GM18520 (cell line): Measurements from ENCODE around the gene IL6R.
"Not testable (repeated sequence)": the region's sequence is repeated elsewhere in the genome, so short reads cannot be mapped to it uniquely, and the experiment has no call there.

Experiments
- ATAC-seq: cut with Tn5 transposase; IDR thresholded peaks from one replicate; pipeline ENCODE4 v1.9.1; 2021; ENCODE audit not compliant: unreplicated experiment

The IL6R gene

DNA sequence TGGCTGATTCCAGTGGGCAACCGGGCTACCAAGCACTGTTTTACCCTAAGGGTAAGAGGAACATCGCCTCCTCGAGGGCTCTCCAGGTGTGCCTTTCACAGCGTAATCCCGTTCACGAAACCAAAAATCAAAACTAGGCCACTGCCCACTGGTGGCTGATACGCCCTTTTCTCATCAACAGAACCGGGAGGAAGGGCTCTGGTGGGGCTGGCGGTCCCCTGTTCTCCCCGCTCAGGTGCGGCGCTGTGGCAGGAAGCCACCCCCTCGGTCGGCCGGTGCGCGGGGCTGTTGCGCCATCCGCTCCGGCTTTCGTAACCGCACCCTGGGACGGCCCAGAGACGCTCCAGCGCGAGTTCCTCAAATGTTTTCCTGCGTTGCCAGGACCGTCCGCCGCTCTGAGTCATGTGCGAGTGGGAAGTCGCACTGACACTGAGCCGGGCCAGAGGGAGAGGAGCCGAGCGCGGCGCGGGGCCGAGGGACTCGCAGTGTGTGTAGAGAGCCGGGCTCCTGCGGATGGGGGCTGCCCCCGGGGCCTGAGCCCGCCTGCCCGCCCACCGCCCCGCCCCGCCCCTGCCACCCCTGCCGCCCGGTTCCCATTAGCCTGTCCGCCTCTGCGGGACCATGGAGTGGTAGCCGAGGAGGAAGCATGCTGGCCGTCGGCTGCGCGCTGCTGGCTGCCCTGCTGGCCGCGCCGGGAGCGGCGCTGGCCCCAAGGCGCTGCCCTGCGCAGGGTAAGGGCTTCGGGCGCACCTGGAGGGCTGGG is at the start of gene IL6R:
TSS of gene IL6R (plus strand) at position 360 of the 763 bp plus-strand sequence. CDS start at position 647, 287 bp downstream.
- no peak for ATAC-seq

DNA sequence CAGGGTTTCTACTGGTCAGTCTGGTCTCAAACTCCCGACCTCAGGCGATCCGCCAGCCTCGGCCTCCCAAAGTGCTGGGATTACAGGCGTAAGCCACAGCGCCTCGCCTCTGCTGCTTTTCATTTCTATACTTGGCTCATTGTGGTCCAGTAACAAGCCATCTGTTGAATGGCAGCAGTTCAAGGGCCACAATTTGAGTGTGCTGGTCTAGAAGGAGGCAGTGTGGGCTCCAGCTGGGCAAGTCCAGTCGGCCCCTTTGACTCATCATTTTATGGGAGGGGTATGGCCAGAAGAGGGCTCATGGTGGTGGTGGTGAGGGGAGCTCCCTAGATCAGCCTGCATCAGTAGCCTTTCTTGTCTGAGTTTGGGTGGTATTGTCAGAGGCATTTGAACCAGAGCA is 46.6 kb upstream of the IL6R start:
- no peak for ATAC-seq

DNA sequence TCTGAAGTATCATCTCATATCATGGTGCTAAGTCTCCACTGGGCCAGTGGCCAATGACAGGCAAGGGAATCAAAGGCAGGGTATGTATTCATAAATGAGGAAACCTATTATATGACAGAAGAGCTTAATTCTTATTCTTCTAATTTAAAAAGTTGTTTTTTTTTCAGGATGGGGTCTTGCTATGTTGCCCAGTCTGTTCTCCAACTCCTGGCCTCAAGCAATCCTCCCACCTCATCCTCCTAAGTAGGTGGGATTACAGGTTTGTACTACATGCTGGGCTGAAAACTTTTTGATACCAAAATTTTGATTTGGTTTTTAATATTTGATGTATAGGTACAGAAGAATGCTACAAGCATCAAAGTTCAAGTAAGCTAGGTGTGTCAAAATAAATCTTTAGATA is 44.9 kb upstream of the IL6R start:
- ATAC-seq: no peak

DNA sequence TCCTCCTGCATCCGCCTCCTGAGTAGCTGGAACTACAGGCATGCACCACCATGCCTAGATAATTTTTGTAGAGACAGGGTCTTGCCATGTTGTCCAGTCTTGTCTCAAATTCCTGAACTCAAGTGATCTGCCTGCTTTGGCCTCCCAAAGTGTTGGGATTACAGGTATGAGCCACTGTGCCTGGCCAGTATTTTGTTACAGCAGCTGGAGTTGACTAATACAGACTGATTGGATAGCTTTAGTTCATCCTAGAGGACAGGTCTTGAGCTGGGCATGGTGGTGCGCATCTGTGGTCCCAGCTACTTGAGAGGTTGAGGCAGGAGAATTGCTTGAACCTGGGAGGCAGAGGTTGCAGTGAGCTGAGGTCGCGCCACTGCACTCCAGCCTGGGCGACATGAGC is 44.3 kb upstream of the IL6R start:
- not testable (repeated sequence) for ATAC-seq

DNA sequence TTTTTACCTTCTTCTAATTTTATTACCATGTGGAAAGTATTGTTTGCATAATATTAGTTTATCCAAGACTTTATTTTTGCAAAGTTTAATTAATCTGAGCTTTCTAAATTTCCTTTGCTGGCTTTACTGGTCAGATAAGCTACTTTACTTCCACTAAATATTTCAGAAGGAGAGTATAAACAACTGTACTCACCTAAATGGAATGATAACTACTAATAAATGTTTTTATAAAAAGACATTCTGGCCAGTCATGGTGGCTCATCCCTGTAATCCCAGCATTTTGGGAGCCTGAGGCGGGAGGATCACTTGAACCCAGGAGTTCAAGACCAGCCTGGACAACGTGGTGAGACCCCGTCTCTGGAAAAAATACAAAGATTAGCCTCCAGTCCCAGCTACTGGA is 43.8 kb upstream of the IL6R start:
- no peak for ATAC-seq

DNA sequence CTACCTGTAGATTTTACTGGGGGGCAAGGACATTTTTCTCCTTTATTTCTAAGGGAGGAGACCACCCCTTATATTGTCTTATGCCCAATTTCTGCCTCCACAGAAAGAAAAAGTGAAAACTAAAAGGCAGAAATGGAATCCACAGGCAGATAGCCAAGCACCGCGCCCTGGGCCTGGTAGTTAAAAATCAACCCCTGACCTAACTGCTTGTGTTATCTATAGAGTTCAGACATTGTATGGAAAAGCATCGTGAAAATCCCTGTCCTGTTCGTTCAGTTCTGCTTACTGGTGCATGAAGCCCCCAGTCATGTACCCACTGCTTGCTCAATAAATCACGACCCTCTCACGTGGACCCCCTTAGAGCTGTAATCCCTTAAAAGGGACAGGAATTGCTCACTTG is 33.7 kb upstream of the IL6R start:
- no peak for ATAC-seq

DNA sequence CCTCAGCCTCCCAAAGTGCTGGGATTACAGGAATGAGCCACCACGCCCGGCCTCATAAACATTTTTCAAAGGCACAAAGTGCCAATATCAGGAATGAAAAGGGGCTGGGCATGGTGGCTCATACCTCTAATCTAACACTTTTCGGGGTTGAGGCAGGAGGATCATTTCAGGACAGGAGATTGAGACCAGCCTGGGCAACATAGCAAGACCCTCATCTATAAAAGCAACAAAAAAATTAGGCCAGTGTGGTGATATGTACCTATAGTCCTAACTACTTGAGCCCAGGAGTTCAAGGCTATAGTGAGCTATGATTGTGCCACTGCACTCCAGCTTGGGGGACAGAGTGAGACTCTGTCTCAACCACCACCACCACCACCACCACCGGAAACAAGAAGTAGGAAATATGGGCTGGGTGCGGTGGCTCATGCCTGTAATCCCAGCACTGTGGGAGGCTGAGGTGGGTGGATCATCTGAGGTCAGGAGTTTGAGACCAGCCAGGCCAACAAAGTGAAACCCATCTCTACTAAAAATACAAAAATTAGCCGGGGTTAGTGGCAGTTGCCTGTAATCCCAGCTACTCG is 31.3 kb upstream of the IL6R start:
- not testable (repeated sequence) for ATAC-seq

DNA sequence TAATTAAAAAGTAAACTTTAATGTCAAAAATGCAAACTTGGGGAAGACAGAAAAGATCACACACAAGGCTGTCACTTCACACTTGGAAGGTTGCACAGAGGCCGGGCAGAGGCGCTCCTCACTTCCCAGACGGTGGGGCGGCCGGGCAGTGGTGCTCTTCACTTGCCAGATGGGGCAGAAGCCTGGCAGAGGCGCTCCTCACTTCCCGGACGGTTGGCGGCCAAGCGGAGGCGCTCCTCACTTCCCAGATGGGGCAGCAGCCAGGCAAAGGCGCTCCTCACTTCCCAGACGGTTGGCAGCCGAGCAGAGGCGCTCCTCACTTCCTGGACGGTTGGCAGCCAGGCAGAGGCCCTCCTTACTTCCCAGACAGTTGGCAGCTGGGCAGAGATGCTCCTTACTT is 25.8 kb upstream of the IL6R start:
- no peak for ATAC-seq

DNA sequence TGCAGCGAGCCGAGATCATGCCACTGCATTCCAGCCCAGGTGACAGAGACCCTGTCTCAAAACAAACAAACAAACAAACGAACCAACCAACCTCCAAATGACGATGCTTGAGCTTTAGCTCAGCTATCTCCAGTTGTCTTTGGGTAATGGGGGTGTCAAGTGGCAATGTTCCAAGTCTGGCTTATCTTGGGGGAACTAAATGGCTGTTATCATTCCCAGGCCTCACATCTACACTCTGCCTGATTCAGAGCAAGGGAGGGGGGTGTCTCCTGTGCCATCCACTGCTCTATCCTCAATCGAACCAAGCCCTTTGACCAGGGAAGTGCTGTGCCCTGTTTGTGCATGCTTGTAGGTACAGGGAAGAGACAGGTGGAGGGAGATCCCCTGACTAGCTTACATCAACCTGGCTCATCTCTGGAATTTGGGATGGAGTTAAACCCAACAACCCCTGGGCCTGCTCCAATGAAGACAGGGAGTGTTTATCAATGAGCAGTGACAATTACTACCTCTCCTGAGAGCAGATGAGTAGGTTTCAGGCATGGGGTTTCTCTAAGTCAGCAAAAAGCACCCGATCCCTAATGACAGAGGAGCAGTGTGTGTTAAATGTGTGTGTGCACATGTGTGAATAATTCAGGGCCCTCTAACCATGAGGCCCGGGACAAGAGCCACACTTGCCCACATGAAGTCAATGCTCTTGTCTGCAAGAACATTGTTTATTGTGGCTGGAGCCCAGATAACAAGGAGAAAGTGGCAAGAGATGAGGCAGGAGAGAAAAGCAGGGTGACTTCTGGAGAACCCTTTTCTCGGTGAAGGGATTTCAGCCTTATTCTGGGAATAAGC is 20.3 kb upstream of the IL6R start:
- ATAC-seq: no peak

DNA sequence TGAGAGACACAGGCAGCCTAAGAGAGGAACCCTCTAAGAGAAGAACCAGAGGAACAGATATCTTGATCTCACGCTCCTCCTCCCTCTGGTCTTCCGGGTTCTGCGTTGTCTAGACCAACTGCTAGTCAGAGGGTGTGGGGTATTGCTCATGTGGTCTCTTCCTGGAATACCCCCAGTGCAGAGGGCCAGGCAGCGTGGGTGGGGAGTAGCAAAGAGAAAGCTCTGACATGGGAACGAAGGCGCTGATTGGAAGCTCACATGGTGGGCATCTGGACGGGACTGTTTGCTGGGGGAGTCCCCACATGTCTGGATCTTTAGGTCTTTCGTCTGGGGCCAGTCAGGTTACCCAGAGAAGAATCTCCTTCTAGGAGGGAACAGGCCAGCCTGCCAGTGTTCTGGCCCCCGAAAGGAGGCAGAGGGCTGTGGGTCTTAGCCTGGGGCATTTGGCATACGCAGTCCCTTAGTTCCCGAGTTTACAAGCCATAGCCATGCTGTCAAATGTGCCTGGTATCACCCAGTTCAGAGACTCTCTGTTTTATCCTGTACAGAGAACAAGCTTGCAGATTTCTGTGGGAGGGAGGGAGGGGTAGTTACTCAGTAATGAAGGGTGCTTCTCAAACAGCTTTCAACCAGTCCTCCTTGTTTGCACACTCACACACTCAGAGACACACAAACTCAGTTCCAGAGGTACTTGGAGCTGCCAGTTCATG is 18.3 kb upstream of the IL6R start:
- ATAC-seq: no peak

DNA sequence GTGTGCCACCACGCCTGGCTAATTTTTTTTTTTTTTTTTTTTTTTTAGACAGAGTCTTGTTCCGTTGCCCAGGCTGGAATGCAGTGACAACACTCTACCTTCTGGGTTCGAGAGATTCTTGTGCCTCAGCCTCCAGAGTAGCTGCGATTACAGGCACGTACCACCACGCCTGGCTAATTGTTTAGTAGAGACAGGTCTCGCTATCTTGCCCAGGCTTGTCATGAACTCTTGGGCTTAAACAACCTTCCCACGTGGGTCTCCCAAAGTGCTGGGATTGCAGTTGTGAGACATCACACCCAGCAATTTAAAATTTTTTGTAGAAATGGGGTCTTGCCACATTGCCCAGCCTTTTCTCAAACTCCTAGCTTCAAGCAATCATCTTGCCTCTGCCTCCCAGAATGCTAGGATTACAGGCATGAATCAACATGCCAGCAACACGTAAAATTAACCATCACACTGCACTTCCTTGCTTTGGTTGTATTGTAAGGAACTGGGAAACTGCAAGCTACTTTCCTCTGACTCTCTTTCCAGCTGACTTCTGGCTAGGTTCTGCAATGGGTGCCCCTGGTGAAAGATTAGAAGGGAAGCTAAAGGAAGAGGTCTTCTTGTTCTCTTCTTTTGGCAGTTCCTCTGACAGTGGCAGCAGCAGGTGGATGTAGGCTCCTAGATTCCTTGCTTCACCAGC is 13.9 kb upstream of the IL6R start:
- no peak for ATAC-seq

DNA sequence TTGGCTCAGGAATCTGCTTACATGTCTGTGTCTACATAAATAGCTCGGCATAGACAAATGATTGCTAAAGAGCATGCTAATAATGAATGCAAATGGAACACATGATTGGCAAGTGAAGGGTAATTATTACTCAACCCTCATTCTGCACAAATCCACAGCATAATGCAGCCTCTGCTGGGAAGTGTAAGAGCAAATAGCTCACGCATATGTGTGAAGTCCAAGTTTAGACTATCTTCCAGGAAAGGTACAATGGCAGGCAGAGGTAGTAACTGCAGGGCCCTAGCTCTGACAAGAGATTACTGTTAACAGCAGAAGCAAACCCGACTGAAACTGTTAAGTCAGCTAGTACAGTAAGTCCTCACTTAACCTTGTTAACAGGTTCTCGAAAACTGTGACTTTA is 7.0 kb upstream of the IL6R start:
- ATAC-seq: no peak

DNA sequence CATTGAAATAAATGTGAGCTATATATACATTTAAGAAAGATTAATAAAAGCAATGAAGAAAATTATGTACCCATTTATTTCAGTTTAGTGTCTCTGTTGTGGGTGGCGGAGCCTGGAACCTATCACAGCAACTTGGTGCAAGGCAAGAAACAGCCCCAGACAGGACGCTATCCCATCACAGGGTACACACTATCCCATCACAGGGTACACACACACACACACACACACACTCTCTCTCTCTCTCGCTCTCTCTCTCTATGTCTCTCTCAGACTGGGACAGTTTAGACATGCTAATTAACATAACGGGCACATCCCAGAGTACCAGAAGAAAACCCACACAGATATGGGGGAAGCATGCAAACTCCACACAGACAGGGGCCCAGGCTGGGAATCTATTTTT is 6.5 kb upstream of the IL6R start:
- no peak for ATAC-seq

DNA sequence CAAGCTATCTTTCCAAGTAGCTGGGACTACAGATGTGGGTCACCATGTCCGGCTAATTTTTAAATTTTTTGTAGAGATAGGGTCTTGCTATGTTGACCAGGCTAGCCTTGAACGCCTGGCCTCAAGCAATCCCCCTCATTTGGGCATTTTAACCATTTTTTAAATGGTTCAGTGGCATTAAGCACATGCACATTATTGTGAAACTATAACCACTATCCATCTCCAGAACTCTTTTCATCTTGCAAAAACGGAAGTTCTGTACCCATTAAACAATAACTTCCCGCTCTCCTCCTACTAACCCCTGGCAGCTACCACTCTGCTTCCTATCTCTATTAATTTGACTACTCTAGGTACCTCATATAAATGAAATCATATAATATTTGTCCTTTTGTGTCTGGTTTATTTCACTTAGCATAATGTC is 4.8 kb upstream of the IL6R start:
- no peak for ATAC-seq

DNA sequence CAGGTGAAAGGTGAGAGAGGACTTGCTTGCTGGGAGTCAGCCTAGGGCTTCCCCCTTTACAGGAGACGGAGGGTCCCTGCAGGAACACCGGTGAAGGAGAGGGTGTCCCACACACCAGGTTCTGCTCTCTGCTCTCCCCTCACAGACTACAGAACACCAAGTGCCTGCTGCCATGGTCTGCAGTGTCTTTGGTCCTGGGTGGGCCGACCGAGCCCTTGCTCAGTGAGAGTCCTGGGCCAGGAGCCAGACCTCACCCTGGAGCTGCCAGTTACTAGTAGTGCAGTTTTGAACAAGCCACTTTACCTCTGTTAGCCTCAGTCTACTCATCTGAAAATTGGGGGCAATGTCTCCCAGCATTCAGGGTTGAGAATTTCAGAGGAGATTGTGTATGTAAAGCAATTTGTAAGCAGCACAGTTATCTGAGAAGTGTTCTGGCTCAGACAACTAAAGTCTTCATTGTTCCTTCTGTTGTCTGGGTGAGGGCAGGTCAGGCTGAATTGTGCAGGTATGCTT is 2.7 kb upstream of the IL6R start:
- ATAC-seq: no peak

DNA sequence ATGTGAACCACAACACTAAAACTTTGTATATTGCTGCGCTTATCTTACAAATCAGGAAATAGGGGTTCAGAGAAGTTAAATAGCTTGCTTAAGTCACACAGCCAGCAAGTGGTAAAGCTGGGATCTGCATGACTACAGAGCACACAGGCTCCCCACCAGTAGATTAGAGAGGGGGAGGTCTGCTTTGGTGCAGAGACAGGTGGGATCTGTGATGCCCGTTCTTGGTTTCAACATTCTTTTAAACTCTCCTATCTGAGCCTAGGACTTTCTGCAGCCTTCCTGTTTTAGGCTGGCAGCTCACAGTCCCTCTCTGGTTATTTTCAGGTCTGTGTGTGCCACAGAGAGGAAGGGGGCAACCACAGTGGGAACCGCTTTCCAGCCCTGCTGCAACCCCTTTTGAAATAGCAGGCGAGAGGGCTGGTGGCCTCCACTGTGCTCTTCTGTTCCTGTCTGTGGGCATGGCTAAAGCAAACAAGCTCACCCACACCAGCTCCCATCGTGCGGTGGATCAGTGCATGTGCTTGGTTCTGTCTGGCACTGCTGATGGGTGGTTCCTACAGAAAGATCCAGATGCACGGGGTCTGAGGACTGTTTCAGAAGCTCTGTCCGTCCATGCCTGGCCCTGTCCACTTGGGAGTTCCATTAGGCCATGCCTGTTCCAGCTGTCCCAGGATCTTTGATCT is 1.7 kb upstream of the IL6R start:
- ATAC-seq: no peak

DNA sequence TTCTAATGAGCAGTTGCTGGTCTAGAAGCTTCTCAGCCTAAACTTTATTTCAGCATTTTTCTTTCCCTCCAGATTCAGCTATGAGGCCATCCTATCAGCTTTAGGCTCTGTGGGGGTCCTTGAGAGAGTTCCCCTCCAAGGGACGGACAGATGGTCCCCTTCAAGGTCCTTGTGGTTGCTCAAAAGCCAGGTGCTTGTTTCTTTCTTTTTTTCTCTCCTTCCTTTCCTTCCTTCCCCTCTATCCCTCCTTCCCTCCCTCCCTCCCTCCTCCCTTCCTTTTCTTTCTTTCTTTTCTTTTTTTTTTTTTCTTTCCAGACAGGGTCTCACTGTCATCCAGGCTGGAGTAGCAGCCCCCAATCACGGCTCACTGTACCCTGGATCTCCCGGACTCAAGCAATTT is 1.2 kb upstream of the IL6R start:
- ATAC-seq: no peak

DNA sequence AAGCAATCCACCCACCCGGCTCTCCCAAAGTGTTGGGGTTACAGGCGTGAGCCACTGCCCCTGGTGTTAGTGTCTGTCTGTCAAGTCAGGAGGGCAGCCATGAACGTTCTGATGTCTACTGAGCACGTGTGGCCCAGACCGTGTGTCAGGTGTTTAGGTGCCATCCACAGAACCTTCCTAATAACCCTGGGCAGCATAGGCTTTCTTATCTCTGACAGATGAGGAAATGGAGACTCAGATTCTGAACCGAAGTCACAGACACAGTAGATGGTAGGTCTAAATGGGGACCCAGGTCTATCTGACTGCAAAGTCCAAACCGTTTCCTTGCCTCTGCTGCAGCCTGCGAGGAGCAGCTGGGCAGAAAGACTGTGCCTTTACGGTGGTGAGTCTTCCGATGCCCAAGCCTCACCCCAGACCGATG is 622 bp upstream of the IL6R start:
- no peak for ATAC-seq

DNA sequence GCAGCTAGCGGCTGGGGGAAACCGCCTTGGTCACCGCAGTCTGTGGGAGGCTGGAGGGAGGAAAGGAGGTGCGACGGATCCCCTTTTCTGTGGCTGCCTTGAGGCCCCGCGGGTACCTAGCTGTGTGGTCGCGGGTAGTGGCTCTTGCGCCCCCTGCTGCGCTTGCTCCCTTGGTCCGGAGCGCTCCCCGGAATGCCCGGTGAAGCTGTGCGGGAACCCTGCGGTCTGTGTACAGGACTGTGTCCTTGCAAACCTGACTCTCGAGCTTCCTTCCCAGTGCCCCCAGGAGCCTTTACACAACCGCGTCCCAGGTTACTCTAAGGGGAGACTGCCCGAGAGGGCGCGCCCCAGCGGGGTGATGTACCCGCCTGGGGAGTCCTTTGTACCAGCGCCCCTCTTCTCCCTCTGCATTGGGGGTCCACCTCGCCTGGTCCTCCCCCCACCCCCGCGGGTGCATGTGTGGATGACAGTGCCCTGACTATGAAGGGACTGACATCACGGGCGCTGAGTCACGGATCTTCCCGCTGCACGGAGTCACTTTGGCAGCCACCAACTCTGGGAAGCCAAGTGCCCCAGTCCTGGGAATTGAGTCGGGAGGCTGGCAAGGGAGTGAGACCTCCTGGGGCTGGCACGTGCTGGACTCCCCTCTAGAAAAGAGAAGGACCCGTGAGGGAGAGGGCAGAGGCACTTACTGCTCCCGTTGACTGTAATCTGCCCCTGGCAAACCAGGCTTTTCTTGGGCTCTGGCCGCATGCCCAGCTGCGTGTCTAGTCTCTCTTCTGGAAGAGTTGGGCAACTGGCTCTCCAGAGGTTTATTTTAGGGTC is 816 bp downstream of the IL6R start:
- no peak for ATAC-seq
